OCI-LY3 (cell line): ENCODE measurements around the gene NOVA1.

Experiments
- H2AFZ ChIP-seq: fragments of 200-600, 300-600 bp; shearing (Covaris generic); 2 replicates; pipeline ENCODE4 v1.6.0; 2014; ENCODE audit warnings: antibody characterized with exemption, low read depth, low read length
- H3K27ac ChIP-seq: fragments of 200-600, 300-600 bp; sonication (generic); 2 replicates; pipeline ENCODE4 v1.5.1; 2014; ENCODE audit warnings: mild to moderate bottlenecking, low read length, moderate library complexity, mixed read lengths
- H3K27me3 ChIP-seq: fragments of 200-600, 300-600 bp; sonication (generic); 2 replicates; pipeline ENCODE4 v1.6.1; 2014; ENCODE audit warnings: low read depth, low read length, mixed read lengths
- H3K36me3 ChIP-seq: fragments of 200-600, 300-600 bp; sonication (generic); replicated peaks from 2 replicates; pipeline ENCODE3; 2014; ENCODE audit warnings: low read depth, low read length, mixed read lengths
- H3K4me1 ChIP-seq: fragments of 300-600, 200-600 bp; sonication (generic); 2 replicates; pipeline ENCODE4 v1.6.1; 2014; ENCODE audit warnings: low read length, mixed read lengths
- H3K4me2 ChIP-seq: fragments of 200-600, 300-600 bp; sonication (generic); 2 replicates; pipeline ENCODE4 v1.6.1; 2014; ENCODE audit warnings: low read length, mixed read lengths
- H3K4me3 ChIP-seq: fragments of 300-600, 200-600 bp; sonication (generic); 2 replicates; pipeline ENCODE4 v1.5.1; 2014; ENCODE audit warnings: antibody characterized with exemption, mild to moderate bottlenecking, low read length, moderate library complexity
- H3K79me2 ChIP-seq: fragments of 300-600, 200-600 bp; shearing (Covaris generic); 2 replicates; pipeline ENCODE4 v1.6.1; 2014; ENCODE audit warnings: mild to moderate bottlenecking, low read length, mixed read lengths
- H3K9ac ChIP-seq: fragments of 300-600, 200-600 bp; shearing (Covaris generic); 2 replicates; pipeline ENCODE4 v1.6.0; 2014; ENCODE audit warnings: mild to moderate bottlenecking, low read length, moderate library complexity
- H3K9me3 ChIP-seq: fragments of 200-600, 300-600 bp; shearing (Covaris generic); 2 replicates; pipeline ENCODE4 v1.6.1; 2014; ENCODE audit warnings: low read length, mixed read lengths; ENCODE audit not compliant: insufficient read depth
- H4K20me1 ChIP-seq: fragments of 200-600, 300-600 bp; sonication (generic); 2 replicates; pipeline ENCODE4 v1.6.1; 2016; ENCODE audit warnings: low read length, mixed read lengths; ENCODE audit not compliant: insufficient read depth
- CTCF ChIP-seq: fragments of 200-600, 300-600 bp; sonication (generic); IDR thresholded peaks from 2 replicates; pipeline ENCODE4 v1.5.1; 2014; ENCODE audit warnings: antibody characterized with exemption, low read length, low read depth
- EZH2phosphoT487 ChIP-seq: fragments of 200-600 bp; shearing (Covaris generic); IDR thresholded peaks from 2 replicates; pipeline ENCODE4 v1.6.1; 2018; ENCODE audit warnings: antibody characterized with exemption, mixed run types, low read depth

The NOVA1 gene

DNA sequence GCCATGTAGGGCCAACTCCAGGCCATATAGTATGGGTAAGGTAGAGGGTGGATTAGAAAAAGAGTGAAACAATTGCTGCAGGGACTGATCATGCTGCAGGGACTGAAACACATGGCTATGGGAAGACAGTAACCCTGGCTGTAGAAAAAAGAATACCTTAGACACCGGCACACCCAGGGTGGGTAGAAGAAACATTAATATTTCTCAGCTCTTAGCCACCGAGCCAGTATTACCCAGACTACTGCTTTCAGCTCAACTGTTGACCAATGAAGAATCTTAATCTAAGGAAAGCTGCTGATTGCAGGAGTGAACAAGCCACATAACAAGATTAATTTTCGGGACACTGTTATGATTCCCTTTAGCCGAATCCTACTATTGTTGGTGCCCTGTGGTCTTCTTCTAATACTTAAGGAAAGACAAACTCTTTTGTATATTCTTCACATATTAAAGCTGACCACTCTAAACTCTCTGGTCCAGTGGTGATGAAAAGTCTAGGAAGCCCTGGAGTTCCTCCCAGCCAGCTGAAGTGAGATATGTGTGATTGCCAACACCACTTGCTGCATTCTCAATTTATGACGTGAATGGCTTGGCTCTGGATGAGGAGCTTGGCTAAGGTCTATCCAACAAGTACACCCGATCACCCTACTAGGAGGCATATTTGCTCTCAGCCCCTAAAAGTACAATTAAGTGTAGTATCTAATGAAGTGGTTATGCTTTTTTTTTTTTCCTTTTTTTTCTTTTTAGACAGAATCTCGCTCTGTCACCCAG is 69.2 kb downstream of the NOVA1 start:
- Histone ChIP-seq H3K27ac (no peak overlapping the region), H3K4me1 (no peaks in the 10 kb centered on the region), H3K36me3 (no peaks in the 10 kb centered on the region), H3K27me3 (no peaks in the 10 kb centered on the region), H2AFZ (no peak overlapping the region), H3K9me3 (0 out of 2 replicates have a peak, but pooled peaks cover 3% of the 10 kb centered on the region), H4K20me1 (no peaks in the 10 kb centered on the region), H3K4me3 (no peak overlapping the region), H3K9ac (no peak overlapping the region), H3K79me2 (no peaks in the 10 kb centered on the region), H3K4me2 (no peak overlapping the region)
- TF ChIP-seq CTCF (no peak), EZH2phosphoT487 (no peak)

DNA sequence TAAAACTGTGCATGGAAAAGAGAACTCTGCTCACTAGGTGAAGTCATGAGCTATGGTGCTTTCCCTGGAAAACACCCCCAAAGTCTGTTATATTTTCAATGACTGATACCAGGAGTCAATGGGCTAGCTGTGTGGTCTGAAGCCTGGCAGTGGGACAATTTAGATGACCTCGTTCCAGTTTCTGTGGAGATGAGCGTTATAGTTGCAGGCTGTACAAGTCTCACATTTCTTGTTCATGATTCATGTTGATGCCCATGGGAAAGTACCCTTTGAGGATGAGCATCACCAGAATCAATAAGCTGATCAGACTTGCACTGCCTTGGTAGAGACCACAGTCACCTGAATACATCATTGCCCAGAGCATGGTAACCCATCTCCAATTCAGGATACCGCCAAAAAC is 70.7 kb downstream of the NOVA1 start:
- Histone ChIP-seq H3K9me3 (0 out of 2 replicates have a peak, but pooled peaks cover 3% of the 10 kb centered on the region), H3K4me3 (no peak overlapping the region), H3K9ac (no peak overlapping the region), H2AFZ (no peak overlapping the region), H3K4me1 (no peaks in the 10 kb centered on the region), H3K27ac (no peak overlapping the region), H3K27me3 (no peaks in the 10 kb centered on the region), H4K20me1 (no peaks in the 10 kb centered on the region), H3K79me2 (no peaks in the 10 kb centered on the region), H3K36me3 (no peaks in the 10 kb centered on the region), H3K4me2 (no peak overlapping the region)
- TF ChIP-seq EZH2phosphoT487 (no peak), CTCF (no peak)

- H3K9me3 ChIP-seq: 0 out of 2 replicates have a peak, but pooled peaks cover 3% of the 10 kb centered on the region
- TF ChIP-seq EZH2phosphoT487 (no peak), CTCF (no peak)
- H3K4me2 ChIP-seq: no peak overlapping the region
- H3K36me3 ChIP-seq: no peaks in the 10 kb centered on the region
- no peak overlapping the region for H3K27ac ChIP-seq
- H4K20me1 ChIP-seq: no peaks in the 10 kb centered on the region
- no peak overlapping the region for H2AFZ ChIP-seq
- H3K27me3 ChIP-seq: no peaks in the 10 kb centered on the region
- no peak overlapping the region for H3K9ac ChIP-seq
- H3K4me3 ChIP-seq: no peak overlapping the region
- H3K79me2 ChIP-seq: no peaks in the 10 kb centered on the region
- H3K4me1 ChIP-seq: no peaks in the 10 kb centered on the region
Observed at GRCh38 chr14:26526137-26526536, 71.7 kb downstream of the NOVA1 start.

DNA sequence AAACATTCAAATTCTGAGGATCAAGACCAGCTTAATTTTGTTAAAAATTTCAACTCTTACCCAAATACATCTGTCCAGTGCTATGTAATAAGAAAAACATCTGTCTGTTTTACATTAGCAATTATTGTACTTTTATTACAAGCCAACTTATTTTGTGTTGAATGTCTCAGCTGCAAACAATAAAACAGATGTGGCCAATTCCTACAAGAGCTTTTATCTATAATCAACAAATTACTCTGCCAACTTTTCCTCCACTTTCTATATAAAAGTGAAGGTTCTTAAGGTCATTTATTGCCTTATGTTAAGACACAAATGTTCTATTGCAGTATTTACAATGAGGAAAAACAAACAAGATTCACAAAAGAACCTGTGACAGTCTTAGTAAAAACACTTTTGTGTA is 72.7 kb downstream of the NOVA1 start:
- H3K27me3 ChIP-seq: no peaks in the 10 kb centered on the region
- no peak overlapping the region for H3K4me3 ChIP-seq
- H3K9ac ChIP-seq: no peak overlapping the region
- no peaks in the 10 kb centered on the region for H3K4me1 ChIP-seq
- TF ChIP-seq CTCF (no peak), EZH2phosphoT487 (no peak)
- H3K27ac ChIP-seq: no peak overlapping the region
- H3K4me2 ChIP-seq: no peak overlapping the region
- no peaks in the 10 kb centered on the region for H3K36me3 ChIP-seq
- no peaks in the 10 kb centered on the region for H4K20me1 ChIP-seq
- H3K79me2 ChIP-seq: no peaks in the 10 kb centered on the region
- H2AFZ ChIP-seq: no peak overlapping the region
- H3K9me3 ChIP-seq: 0 out of 2 replicates have a peak, but pooled peaks cover 3% of the 10 kb centered on the region
